ENCODE results near the gene BRD3OS.

The BRD3OS gene

GRCh38 chr9:134033516-134034214 lies 8.4 kb downstream of the BRD3OS start:
- TF ChIP-seq CTCF (IDR thresholded peaks at IDR 0.05; ENCODE audit: low read depth, low read length): no peak
- no peak for DNase-seq (ENCODE audit: low read depth in 2 of 2)
- no peak overlapping the region for H3K4me3 ChIP-seq (replicated peaks in 1 of 2; ENCODE audit: low read depth in 2 of 2, low read length in 2 of 2)

GRCh38 chr9:134034215-134035040 lies 9.1 kb downstream of the BRD3OS start:
- H3K4me3 ChIP-seq (replicated peaks in 1 of 2; ENCODE audit: low read depth in 2 of 2, low read length in 2 of 2): no peak overlapping the region
- TF ChIP-seq CTCF (IDR thresholded peaks at IDR 0.05; ENCODE audit: low read depth, low read length): no peak
- DNase-seq (ENCODE audit: low read depth in 2 of 2): no peak

GRCh38 chr9:134035041-134036039 lies 10.1 kb downstream of the BRD3OS start:
- H3K4me3 ChIP-seq (replicated peaks in 1 of 2; ENCODE audit: low read depth in 2 of 2, low read length in 2 of 2): no peak overlapping the region
- DNase-seq (ENCODE audit: low read depth in 2 of 2): no peak
- TF ChIP-seq CTCF (IDR thresholded peaks at IDR 0.05; ENCODE audit: low read depth, low read length): no peak

GRCh38 chr9:134036130-134036529 lies 10.8 kb downstream of the BRD3OS start:
- TF ChIP-seq CTCF (IDR thresholded peaks at IDR 0.05; ENCODE audit: low read depth, low read length): no peak
- DNase-seq (ENCODE audit: low read depth in 2 of 2): no peak
- no peak overlapping the region for H3K4me3 ChIP-seq (replicated peaks in 1 of 2; ENCODE audit: low read depth in 2 of 2, low read length in 2 of 2)

GRCh38 chr9:134037641-134038040 lies 12.4 kb downstream of the BRD3OS start:
- H3K4me3 ChIP-seq (replicated peaks in 1 of 2; ENCODE audit: low read depth in 2 of 2, low read length in 2 of 2): no peak overlapping the region
- no peak for DNase-seq (ENCODE audit: low read depth in 2 of 2)
- no peak for TF ChIP-seq CTCF (IDR thresholded peaks at IDR 0.05; ENCODE audit: low read depth, low read length)

- no peak overlapping the region for H3K4me3 ChIP-seq (replicated peaks in 1 of 2; ENCODE audit: low read depth in 2 of 2, low read length in 2 of 2)
- TF ChIP-seq CTCF (IDR thresholded peaks at IDR 0.05; ENCODE audit: low read depth, low read length): no peak
- DNase-seq (ENCODE audit: low read depth in 2 of 2): no peak
Observed at GRCh38 chr9:134039386-134040175, 14.3 kb downstream of the BRD3OS start.

All from cardiac fibroblast (primary cell).